Hypothalamus (tissue), 51 donors: ENCODE data around the gene SLC52A3.
"Not testable (repeated sequence)": the region's sequence is repeated elsewhere in the genome, so short reads cannot be mapped to it uniquely, and the experiment has no call there.

ENCODE experiments used
- DNase-seq, 51 donors: peaks; one replicate each; lab custom pipeline; 2025; lab: John Stamatoyannopoulos, UW

SLC52A3 gene

DNA sequence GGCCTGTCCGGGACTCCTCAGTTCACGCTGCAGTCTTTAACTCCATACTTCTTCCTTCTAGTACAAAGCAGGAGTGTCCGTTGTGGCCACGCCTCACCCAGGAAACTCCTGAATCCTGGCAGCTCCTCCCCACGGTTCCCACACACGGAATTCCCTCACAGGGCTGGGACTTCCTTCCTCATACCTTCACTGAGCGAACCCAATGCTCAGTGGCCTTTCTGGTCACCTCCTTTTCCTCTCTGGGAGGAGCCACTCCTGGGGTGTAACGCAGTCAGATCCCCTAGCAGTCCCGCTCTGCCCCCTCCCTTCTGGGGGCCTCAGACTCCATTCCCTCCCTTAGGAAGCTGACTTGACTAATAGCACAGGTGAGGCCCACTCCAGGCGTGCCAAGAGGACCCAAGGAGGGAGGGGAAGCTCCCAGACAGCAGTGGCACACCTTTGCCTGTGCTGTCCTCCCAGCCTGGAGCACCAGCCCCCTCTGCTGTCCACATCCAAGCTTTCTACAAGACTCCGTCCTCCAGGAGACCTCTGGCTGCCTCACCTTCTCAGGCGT lies at the start of gene SLC52A3:
Gene SLC52A3, minus strand, starts transcription at position 75 of the 553 bp plus-strand sequence. CDS start 2,726 bp downstream, outside the sequence.
- no peak for DNase-seq

DNA sequence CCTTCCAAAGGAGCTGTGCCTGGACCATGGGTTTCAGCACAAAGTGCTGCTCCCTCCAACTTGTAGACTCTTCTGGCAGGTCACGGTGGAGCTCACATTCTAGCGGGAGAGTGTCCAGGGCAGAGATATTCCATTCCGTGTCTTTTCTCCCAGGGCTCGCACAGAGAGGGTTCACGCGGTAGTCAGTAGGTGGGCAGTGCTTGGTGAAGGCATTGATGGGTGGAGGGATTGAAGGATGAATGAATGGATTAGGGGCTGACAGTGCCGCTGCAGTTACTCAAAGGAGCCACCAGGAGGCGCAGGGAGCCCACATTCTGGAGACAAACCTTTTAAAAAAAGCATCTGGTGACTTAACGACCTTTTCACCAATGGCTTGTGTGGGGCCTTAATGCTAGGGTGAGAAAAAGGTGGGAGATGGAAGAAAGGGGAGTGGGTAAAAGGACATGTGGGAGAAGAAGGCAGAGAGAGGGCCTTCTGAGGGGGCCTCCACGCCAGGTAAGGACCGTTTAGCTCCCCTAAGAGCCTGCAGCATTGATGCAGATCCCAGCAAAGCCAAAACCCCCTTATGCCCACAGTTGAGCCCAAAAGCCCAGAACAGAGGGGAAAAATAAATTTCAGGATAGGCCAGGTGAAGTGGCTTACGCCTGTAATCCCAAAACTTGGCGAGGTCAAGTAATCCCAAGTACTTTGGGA lies 47.8 kb upstream of the SLC52A3 start:
- DNase-seq = peak in 30 of 51 donors; percentile 3 to 60 (median 25)

- no peak for DNase-seq
Measured at GRCh38 chr20:815226-815625, 46.9 kb upstream of the SLC52A3 start.

GRCh38 chr20:813390-813789 lies 45.1 kb upstream of the SLC52A3 start:
- no peak for DNase-seq

GRCh38 chr20:812435-812814 lies 44.1 kb upstream of the SLC52A3 start:
- not testable (repeated sequence) for DNase-seq

- DNase-seq = not testable (repeated sequence)
Measured at GRCh38 chr20:811776-812434, 43.6 kb upstream of the SLC52A3 start.

- no peak for DNase-seq
Measured at GRCh38 chr20:805713-806112, 37.4 kb upstream of the SLC52A3 start.

DNA sequence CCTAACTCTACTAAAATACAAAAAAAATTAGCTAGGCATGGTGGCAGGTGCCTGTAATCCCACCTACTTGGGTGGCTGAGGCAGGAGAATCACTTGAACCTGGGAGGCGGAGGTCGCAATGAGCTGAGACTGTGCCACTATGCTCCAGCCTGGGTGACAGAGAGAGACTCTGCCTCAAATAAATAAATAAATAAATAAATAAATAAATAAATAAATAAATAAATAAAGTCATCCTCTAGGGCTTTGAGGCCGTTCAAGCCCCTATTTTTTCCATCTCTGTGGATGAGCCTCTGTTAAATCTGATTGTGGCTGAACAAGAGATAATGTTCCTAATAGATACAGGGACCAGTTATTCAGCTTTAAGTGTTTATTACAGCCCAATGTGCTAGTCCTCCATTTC lies 33.4 kb upstream of the SLC52A3 start:
- no peak for DNase-seq

DNA sequence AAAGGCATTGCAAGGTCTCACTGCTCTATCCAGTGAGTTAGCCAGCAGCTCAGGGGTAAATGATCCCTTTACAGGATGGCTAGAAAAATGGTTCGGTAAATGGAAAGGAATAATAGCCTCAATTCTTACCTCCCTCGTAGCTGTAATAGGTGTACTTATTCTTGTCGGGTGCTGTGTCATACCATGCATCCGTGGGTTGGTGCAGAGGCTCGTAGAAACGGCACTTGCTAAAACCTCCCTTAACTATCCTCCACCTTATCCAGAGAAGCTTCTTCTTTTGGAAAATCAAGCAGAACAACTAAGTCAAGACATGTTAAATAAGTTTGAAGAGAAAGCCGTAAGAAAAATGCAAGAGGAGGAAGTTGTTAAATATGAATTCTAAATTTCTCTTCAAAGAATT lies 31.7 kb upstream of the SLC52A3 start:
- not testable (repeated sequence) for DNase-seq

DNA sequence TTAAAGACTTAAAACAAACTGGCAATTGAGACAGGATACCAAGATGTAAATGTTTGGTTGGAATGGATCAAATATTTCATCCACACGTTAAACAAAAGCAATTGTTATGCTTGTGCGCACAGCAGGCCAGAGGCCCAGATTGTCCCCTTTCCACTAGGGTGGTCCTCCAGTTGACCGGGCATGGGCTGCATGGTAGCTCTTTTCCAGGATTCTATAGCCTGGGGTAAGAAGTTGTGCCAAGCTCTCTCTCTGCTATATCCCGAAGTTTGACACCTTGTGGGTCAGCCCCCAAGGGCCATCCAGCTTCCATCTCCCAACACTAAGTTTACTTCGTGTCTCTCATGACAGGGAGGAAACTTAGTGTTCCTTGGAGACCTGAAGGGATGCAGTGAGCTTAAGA lies 30.4 kb upstream of the SLC52A3 start:
- DNase-seq = not testable (repeated sequence)

GRCh38 chr20:796921-797320 lies 28.6 kb upstream of the SLC52A3 start:
- no peak for DNase-seq

DNA sequence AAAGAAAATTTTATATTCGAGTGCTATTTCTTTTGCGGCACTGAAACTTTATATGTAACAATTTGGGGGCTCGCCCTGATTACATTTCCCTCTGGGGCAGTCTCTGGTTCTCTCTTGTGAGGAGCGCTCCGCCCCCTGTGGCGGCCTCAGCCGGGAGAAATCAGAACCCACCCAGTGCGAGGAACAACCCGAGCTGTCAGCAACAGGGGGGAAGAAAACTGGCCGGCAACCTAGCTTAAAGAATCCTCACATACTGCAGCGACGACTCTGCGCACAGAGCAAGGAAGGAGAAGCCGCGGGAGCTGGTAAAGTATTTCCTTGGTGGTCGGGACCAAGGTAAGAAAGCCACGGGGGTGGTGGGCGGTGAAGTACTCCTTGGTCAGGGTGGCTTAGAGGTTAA lies 23.9 kb upstream of the SLC52A3 start:
- no peak for DNase-seq

DNA sequence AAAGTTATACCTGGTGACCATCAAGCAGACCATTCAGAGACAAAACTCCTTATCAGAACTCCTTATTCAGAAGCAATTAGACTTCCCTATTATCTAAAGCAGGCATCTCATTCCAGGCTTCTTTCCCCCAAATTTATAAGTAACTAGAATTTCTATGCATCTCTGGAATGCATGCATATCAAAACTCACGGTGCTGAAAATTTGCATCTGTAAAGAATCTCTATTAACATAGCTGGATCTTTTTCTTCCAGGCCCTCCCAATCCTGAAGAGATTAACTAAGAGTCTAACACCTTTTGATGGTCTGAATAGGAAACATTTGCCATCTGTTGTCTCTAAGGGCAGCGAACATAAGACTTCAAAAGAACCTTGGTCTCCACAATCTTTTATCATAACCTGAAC lies 22.8 kb upstream of the SLC52A3 start:
- DNase-seq = no peak

DNA sequence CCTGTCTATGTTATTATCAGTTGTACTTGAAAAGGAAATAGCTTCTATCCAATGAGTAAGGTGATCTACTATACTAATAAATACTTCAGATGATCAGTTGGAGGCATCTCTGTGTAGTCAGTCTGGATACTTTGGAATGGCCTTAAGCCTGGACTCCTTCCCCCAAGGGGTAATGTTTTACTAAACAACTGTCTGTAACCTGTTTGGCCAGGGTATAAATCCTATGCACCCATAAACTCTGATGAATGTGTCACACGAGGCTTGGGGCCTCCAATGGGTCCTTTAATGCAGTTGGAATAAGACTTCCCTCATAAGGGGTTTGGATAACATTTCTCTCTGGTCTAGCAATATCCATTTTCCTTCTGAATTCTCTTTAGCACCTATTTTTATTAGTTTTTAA lies 19.5 kb upstream of the SLC52A3 start:
- no peak for DNase-seq

- no peak for DNase-seq
Measured at GRCh38 chr20:779771-780170, 11.5 kb upstream of the SLC52A3 start.

DNA sequence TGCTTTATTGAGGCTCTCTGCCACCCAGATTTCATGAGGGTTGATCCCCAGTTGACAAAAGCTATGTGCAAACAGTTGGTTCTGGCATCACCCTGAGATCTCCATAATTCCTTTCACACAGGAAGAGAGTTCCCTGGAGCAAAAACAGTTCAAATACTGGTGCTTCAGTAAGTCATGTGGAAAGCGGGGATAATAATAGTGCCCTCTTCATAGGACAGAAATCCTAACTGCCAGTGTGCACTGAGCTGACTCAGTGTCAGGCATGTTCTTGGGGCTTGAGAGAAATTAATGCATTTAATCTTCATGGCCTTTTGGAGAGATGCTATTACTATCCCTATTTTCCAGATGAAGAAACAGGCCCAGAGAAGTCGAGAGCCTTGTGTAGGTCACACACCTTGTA lies 7.9 kb upstream of the SLC52A3 start:
- DNase-seq = no peak

DNA sequence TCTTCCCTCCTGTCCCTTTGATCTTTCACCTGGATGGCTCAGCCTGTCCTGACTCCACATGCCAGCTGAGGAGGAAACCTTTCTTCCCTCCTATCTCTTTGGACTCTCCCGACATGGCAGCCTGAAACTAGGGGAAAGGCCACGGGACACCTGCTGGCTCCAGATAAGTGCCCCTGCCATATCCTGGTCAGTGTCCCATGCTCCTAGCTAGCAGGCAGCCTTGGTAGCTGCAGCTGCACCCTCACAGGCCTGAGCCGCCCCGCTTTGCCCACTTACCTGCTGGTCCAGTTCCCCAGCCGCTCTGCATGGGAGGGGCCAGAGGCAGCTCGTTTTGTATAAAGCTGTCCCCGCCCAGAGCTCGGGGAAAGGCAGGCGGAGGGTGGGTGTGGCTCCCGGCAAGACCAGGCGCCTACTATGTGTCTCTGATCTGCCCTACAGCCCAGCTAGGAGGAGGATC lies 7.4 kb upstream of the SLC52A3 start:
- DNase-seq = no peak

DNA sequence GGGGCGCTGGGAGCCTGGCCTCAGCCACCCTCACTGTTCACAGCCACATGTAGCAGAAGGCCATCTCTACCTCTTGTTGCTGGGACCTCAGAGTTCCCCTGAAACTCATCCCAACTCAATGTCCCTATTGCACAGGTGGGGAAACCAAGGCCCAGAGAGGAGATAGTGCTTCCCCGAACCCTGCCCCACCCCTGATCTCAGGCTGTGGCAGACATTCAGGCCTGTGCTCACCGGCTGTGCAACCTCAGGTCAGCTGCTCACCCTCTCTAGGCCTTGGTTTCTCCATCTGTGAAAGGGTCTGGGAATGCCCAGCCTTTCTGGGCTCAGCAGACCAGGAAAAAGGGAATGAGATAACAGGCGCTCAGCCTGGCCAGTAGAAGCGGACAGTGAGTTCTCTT lies 6.4 kb upstream of the SLC52A3 start:
- DNase-seq = no peak

- DNase-seq = no peak
Measured at GRCh38 chr20:774016-774659, 5.8 kb upstream of the SLC52A3 start.

GRCh38 chr20:772806-773205 lies 4.5 kb upstream of the SLC52A3 start:
- no peak for DNase-seq

GRCh38 chr20:771741-772464 lies 3.6 kb upstream of the SLC52A3 start:
- no peak for DNase-seq
